Right ventricle myocardium inferior (tissue), 1 donor: ENCODE results near the gene S100Z. TPM values are rescaled to one million over a fixed set of nuclear protein-coding genes. Genes with fewer than 3 reads are reported as not detected.
A peak's percentile ranks its signal among the peaks of the same experiment; 100 is the strongest.
"Not testable (repeated sequence)": the region's sequence is repeated elsewhere in the genome, so short reads cannot be mapped to it uniquely, and the experiment has no call there.

ENCODE experiments used
- ATAC-seq: fragments of 200-7000 bp; cut with Tn5 transposase; one replicate; pipeline ENCODE4 v1.9.1; 2020; ENCODE audit warnings: mild to moderate bottlenecking, moderate library complexity
- DNase-seq: peaks from one replicate; pipeline ENCODE4 v3.0.0; 2021; ENCODE audit errors: missing footprints
- intact Hi-C: fragments of 100-400 bp; cut with DNase I; formaldehyde crosslinking; loops from one replicate; pipeline ENCODE4 v1.11.0; 2022
- total RNA-seq: library from RNA; stranded (reverse); fragmentation: NEBNext Ultra II Directional; extraction: Animal tissue kit (Norgen Biotek cat#: 25700); gene quantifications from one replicate; pipeline ENCODE4 v1.2.1, GENCODE V29; 2021
- donor health status: DM: no; HTN: yes; CAD: no; lungs with severe emphysema.

S100Z gene
- total RNA-seq, 1 donor from 2014 or later: not detected

DNA sequence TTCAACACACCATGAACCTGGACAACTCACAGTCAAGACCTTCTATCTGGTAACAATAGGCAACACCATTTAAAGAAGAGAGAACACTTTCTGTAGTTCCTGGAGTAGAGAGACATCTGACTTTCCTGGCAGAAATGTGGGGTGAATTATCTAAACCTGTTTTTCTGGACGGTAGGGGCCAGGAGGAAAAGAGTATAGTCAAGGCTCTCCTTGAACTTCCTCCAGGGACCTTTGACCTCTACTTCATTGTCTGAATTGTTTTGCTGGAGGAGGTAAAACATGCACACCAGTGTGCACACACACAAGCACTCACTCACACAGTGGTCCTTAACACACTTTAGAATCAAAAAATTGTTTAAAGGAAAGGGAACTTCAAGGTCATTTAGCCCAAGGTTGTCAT is 13.2 kb downstream of the S100Z start:
- no peak for ATAC-seq
- DNase-seq: no peak
- intact Hi-C loops: loop anchor here (10.0 kb wide), 1 partner anchor 632 kb away; the partner anchor contains the start of gene WDR41

- no peak for ATAC-seq
- no peak for DNase-seq
- intact Hi-C loops: loop anchor here (5.0 to 10.0 kb wide), 2 partner anchors 166 to 628 kb away; partner anchors contain the start of genes AGGF1 and WDR41
These were observed 16.7 kb downstream of the S100Z start for GRCh38 chr5:76866503-76866902.

DNA sequence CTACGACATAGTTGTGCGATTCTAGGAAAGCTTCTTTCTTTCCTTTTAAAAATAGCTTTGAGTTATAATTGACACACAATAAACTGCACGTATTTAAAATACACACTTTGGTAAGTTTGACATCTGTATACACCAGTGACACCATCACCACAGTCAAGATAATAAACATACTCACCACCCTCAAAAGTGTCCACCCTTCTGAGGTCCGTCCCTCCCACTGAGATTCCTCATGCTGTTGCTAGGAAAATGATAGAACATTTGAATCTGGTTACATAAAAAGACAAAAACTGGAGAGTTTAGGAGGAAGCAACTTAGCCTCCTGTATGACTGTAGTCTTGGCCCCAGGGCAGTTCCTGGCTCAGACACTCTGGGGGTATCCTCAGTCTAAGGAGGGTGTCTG is 17.2 kb downstream of the S100Z start:
- intact Hi-C loops: loop anchor here (5.0 to 10.0 kb wide), 2 partner anchors 165 to 628 kb away; partner anchors contain the start of genes AGGF1 and WDR41
- no peak for ATAC-seq
- DNase-seq: no peak

GRCh38 chr5:76867827-76868693 is 18.2 kb downstream of the S100Z start:
- ATAC-seq (peak; percentile 71), DNase-seq (no peak)
- intact Hi-C loops: loop anchor here (2.0 to 10.0 kb wide), 3 partner anchors 149 to 627 kb away; partner anchors contain the start of genes AGGF1 and WDR41

- DNase-seq (no peak), ATAC-seq (no peak)
- intact Hi-C loops: no loop called here
These were observed 20.2 kb downstream of the S100Z start for GRCh38 chr5:76870046-76870445.

DNA sequence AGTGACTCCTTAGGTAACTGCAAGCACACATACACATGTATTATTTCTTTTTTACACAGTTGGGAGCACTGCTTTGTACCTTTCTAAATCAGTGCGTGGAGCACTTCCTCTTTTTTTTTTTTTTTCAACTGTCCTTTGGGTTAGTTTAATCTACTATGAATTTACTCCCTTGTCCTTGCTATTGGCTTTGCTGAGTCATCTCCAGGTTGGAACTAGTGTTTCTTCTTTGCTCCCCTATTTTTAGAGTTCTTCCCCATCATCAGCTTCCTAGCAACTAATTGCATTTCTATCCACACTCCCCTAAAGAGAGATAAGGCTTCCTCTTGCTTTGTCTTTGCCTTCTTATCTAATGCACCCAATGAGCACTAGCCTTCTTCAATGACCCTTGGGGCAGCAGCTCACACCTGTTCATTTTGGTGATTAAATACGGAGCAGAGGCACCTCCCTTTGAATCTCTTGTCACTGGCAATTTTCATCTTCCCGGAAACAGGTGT is 24.3 kb downstream of the S100Z start:
- intact Hi-C loops: no loop called here
- no peak for DNase-seq
- no peak for ATAC-seq

GRCh38 chr5:76888733-76889300 is 39.0 kb downstream of the S100Z start:
- ATAC-seq (no peak), DNase-seq (no peak)
- intact Hi-C loops: no loop called here

DNA sequence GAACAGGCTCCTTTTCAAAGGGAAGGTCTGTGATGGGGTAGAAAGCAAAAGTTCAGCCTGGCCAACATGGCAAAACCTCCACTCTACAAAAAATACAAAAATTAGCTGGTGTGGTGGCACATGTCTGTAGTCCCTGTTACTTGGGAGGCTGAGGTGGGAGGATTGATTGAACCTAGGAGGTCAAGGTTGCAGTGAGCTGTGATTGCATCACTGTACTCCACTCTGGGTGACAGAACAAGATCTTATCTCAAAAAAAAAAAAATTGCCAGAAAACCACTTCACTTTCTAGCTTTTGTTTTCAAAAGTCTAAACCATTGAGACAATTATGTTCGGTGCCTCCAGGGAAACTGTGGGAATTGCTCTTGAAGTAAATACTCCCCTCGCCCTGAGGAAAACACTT is 43.5 kb downstream of the S100Z start:
- ATAC-seq (no peak), DNase-seq (no peak)
- intact Hi-C loops: no loop called here

GRCh38 chr5:76896196-76896595 is 46.4 kb downstream of the S100Z start:
- DNase-seq: no peak
- intact Hi-C loops: no loop called here
- ATAC-seq: no peak

- ATAC-seq (no peak), DNase-seq (no peak)
- intact Hi-C loops: no loop called here
These were observed 51.7 kb downstream of the S100Z start for GRCh38 chr5:76901522-76901921.

- intact Hi-C loops: no loop called here
- no peak for DNase-seq
- ATAC-seq: no peak
These were observed 58.4 kb downstream of the S100Z start for GRCh38 chr5:76908166-76908565.

DNA sequence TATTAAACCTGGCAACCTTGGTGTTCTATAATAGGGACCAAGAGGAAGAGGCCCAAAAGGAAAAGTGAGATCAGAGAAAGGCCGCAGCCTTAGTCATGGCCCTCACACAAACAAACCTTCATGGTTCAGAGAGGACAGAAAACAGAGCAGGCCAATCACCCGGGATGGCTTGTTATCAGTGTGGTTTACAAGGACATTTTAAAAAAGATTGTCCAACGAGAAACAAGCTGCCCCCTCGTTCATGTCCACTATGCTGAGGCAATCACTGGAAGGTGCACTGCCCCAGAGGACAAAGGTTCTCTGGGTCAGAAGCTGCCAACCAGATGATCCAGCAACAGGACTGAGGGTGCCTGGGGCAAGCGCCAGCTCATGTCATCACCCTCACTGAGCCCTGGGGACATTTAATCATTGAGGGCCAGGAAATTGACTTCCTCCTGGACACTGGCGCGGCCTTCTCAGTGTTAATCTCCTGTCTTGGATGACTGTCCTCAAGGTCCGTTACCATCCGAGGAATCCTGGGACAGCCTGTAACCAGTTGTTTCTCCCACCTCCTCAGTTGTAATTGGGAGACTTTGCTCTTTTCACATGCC is 60.6 kb downstream of the S100Z start:
- ATAC-seq, intact Hi-C loops: not testable (repeated sequence)

GRCh38 chr5:76914671-76915070 is 64.9 kb downstream of the S100Z start:
- DNase-seq, ATAC-seq, intact Hi-C loops: not testable (repeated sequence)

More for the DNA sequence above, 60.6 kb downstream of the S100Z start:
- DNase-seq: not testable (repeated sequence)

DNA sequence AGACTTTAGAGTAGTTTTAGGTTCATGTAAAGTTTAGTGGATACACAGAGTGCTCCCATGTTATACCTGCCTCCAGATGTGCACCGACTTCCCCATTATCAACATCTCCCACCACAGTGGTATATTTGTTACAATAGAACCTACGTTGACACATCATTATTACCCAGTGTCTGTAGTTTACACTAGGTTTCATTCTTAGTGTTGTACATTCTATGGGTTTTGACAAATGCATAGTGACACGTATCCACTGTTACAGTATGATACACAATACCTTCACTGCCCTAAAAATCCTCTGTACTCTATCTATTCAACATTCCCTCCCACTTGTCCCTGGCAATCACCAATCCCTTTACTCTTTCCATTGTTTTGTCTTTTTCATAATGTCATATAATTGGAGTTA is 68.7 kb downstream of the S100Z start:
- no peak for DNase-seq
- intact Hi-C loops: no loop called here
- no peak for ATAC-seq

- intact Hi-C loops: no loop called here
- DNase-seq (no peak), ATAC-seq (no peak)
These were observed 70.7 kb downstream of the S100Z start for GRCh38 chr5:76920491-76920890.

- DNase-seq: no peak
- intact Hi-C loops: no loop called here
These were observed 76.7 kb downstream of the S100Z start for GRCh38 chr5:76926329-76927105.

DNA sequence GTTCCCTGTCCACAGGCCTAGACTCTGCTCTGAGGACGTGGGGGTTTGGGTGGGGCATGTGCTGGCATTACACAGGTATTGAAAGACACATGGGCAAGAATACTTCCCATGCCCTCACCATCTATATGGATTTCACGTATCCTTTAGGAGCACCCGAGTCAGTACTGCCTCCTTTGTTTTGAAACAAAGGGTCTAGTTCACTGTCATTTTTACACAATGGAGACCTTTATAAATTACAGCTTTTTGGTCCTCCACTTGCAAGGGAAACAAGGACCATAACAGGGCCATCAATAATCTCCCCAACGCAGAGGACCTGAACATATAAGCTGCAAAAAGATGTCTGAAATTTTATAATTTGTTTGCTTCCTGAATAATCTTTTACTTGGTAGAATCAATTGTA is 78.1 kb downstream of the S100Z start:
- ATAC-seq: no peak
- DNase-seq: no peak
- intact Hi-C loops: no loop called here

More at GRCh38 chr5:76926329-76927105, 76.7 kb downstream of the S100Z start:
- no peak for ATAC-seq

- ATAC-seq (no peak), DNase-seq (no peak)
- intact Hi-C loops: no loop called here
These were observed 80.3 kb downstream of the S100Z start for GRCh38 chr5:76930083-76930482.

DNA sequence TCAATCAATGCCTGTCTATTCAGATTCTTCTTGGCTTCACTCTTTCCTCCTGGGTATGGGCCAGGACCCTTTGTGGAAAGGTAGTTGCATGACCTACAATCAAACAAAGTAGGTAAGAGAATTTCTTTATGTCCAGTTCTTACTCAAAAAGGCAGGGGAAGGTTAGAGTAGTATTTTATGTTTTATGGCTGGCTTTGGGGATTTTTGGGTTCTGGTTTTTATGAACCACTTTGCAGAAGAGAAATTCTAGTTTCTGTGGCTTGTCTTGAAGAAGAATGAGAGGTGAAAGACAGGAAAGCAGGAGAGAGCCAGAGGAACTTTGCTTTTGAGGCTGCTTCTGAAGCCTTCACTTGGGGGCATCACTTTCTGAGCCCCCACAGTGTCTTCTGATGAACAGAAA is 88.4 kb downstream of the S100Z start:
- intact Hi-C loops: no loop called here
- no peak for ATAC-seq
- no peak for DNase-seq
